GM23338 (cell line): ENCODE data around the gene KLHDC8B. TPM values are rescaled to one million over a fixed set of nuclear protein-coding genes. Genes with fewer than 3 reads are reported as not detected.
A peak's percentile ranks its signal among the peaks of the same experiment; 100 is the strongest.

Experiments used
- ATAC-seq: fragments of 200-7000 bp; cut with Tn5 transposase; 3 replicates; pipeline ENCODE4 v1.9.1; 2020
- DNase-seq: peaks from one replicate; pipeline ENCODE4 v3.0.0-alpha.2; 2015; ENCODE audit warnings: low spot score
- H2AFZ ChIP-seq: fragments of 200-600 bp; sonication (generic); 2 replicates; pipeline ENCODE4 v1.8.0; 2016; ENCODE audit warnings: antibody characterized with exemption, mild to moderate bottlenecking, moderate library complexity
- H3F3A ChIP-seq: fragments of 200-600 bp; sonication (generic); replicated peaks from 2 replicates; pipeline ENCODE4 v1.8.0; 2017; ENCODE audit warnings: antibody characterized with exemption, mixed run types, low read depth
- H3K27ac ChIP-seq: fragments of 200-600 bp; sonication (generic); 2 replicates; pipeline ENCODE4 v1.6.1; 2016; ENCODE audit warnings: low read depth
- H3K27me3 ChIP-seq: fragments of 200-600 bp; sonication (generic); 2 replicates; pipeline ENCODE4 v1.8.0; 2016; ENCODE audit warnings: mild to moderate bottlenecking, mixed run types, moderate library complexity; ENCODE audit not compliant: insufficient read depth
- H3K36me3 ChIP-seq: fragments of 200-600 bp; sonication (generic); 2 replicates; pipeline ENCODE4 v1.8.0; 2016; ENCODE audit warnings: mild to moderate bottlenecking; ENCODE audit not compliant: insufficient read depth
- H3K4me1 ChIP-seq: fragments of 200-600 bp; sonication (generic); 2 replicates; pipeline ENCODE4 v1.8.0; 2016; ENCODE audit warnings: mild to moderate bottlenecking, moderate library complexity; ENCODE audit not compliant: insufficient read depth
- H3K4me2 ChIP-seq: fragments of 200-600 bp; sonication (generic); 2 replicates; pipeline ENCODE4 v1.7.1; 2017; ENCODE audit warnings: mixed run types
- H3K4me3 ChIP-seq: fragments of 200-600 bp; sonication (generic); 2 replicates; pipeline ENCODE4 v1.6.1; 2016; ENCODE audit warnings: mixed run types
- H3K79me2 ChIP-seq: fragments of 200-600 bp; sonication (generic); replicated peaks from 2 replicates; pipeline ENCODE4 v1.8.0; 2017; ENCODE audit warnings: mild to moderate bottlenecking; ENCODE audit not compliant: insufficient read depth
- H3K9me2 ChIP-seq: fragments of 200-600 bp; sonication (generic); 2 replicates; pipeline ENCODE4 v1.8.0; 2017; ENCODE audit not compliant: insufficient read depth
- H4K20me1 ChIP-seq: fragments of 200-600 bp; sonication (generic); replicated peaks from 2 replicates; pipeline ENCODE4 v1.8.0; 2017; ENCODE audit warnings: mild to moderate bottlenecking; ENCODE audit not compliant: insufficient read depth
- H3K27ac Mint-ChIP-seq: 2 replicates; pipeline ENCODE4 v1.8.0; 2020; ENCODE audit warnings: inconsistent platforms, mild to moderate bottlenecking, moderate library complexity, mixed read lengths
- H3K27me3 Mint-ChIP-seq: 3 replicates; pipeline ENCODE4 v1.8.0; 2022; ENCODE audit warnings: low read depth, mild to moderate bottlenecking, moderate library complexity, mixed read lengths, inconsistent platforms; ENCODE audit not compliant: insufficient read depth, poor library complexity
- H3K36me3 Mint-ChIP-seq: 3 replicates; pipeline ENCODE4 v1.8.0; 2021; ENCODE audit warnings: low read depth, mild to moderate bottlenecking, inconsistent platforms, moderate library complexity, mixed read lengths
- H3K4me1 Mint-ChIP-seq: 3 replicates; pipeline ENCODE4 v1.8.0; 2020; ENCODE audit warnings: mild to moderate bottlenecking, inconsistent platforms, mixed read lengths
- H3K4me3 Mint-ChIP-seq: 3 replicates; pipeline ENCODE4 v1.8.0; 2021; ENCODE audit warnings: moderate library complexity, mild to moderate bottlenecking, inconsistent platforms, mixed read lengths
- H3K9me3 Mint-ChIP-seq: 3 replicates; pipeline ENCODE4 v1.8.0; 2020; ENCODE audit warnings: moderate library complexity, mild to moderate bottlenecking, inconsistent platforms, mixed read lengths
- CTCF ChIP-seq, 2 experiments: fragments of 200-600 bp in 1 of 2; sonication (generic) in 1 of 2; conservative IDR thresholded peaks; 2 replicates each; pipeline versions ENCODE4 v1.5.1 to v1.6.1; 2016 to 2017; ENCODE audit warnings: antibody characterized with exemption in 2 of 2, low read depth in 2 of 2, mild to moderate bottlenecking in 2 of 2, moderate library complexity in 1 of 2
- EZH2 ChIP-seq: fragments of 200-600 bp; sonication (generic); IDR thresholded peaks from one replicate; pipeline ENCODE4 v1.8.0; 2017; ENCODE audit warnings: antibody characterized with exemption, mild to moderate bottlenecking, low read depth; ENCODE audit not compliant: unreplicated experiment
- NANOG ChIP-seq: IDR thresholded peaks from 2 replicates; pipeline ENCODE4 v1.6.1; 2016; ENCODE audit warnings: antibody characterized with exemption, borderline replicate concordance
- ZNF114 ChIP-seq: fragments of 250-450 bp; sonication (Bioruptor Pico); IDR thresholded peaks from 2 replicates; pipeline ENCODE4 v1.5.0; 2020; ENCODE audit warnings: mild to moderate bottlenecking, moderate library complexity
- ZNF331 ChIP-seq: fragments of 250-450 bp; sonication (Bioruptor Pico); IDR thresholded peaks from 2 replicates; pipeline ENCODE4 v1.5.0; 2020; ENCODE audit warnings: low read depth, mild to moderate bottlenecking, moderate library complexity
- ZNF462 ChIP-seq: fragments of 250-450 bp; sonication (Bioruptor Pico); IDR thresholded peaks from 2 replicates; pipeline ENCODE4 v1.5.0; 2020; ENCODE audit warnings: mild to moderate bottlenecking, moderate library complexity
- polyA plus RNA-seq: library from polyadenylated mRNA; unstranded; fragments of >200 nt; fragmentation: Nextera tagmentation; extraction: Ambion mirVana; gene quantifications from 2 replicates; pipeline ENCODE4 v1.2.1, GENCODE V29; 2016
- total RNA-seq: library from RNA; depleted of rRNA; stranded (reverse); fragments of >200 nt; shearing (Covaris generic); gene quantifications from 2 replicates; pipeline ENCODE4 v1.2.3, GENCODE V29; 2014

Gene KLHDC8B
- total and polyA plus RNA-seq, 2 experiments from 2014 or later = 4.7 to 11.1 TPM

GRCh38 chr3:49199239-49199899, 28.0 kb downstream of the KLHDC8B start (continued):
- no peak for TF ChIP-seq CTCF (conservative IDR thresholded peaks at IDR 0.05; ENCODE audit: low read depth in 2 of 2)
- TF ChIP-seq NANOG = no peak
- TF ChIP-seq ZNF331 (CRISPR knock-in tag) = no peak
- no peak for TF ChIP-seq ZNF462 (CRISPR knock-in tag)

GRCh38 chr3:49199900-49200281, 28.5 kb downstream of the KLHDC8B start:
- peaks cover 5% of the 10 kb centered on the region for H3K27me3 Mint-ChIP-seq
- no peaks in the 10 kb centered on the region for H4K20me1 ChIP-seq
- no peaks in the 10 kb centered on the region for H3K36me3 Mint-ChIP-seq
- no peaks in the 10 kb centered on the region for H3K4me1 ChIP-seq
- peaks cover 9% of the 10 kb centered on the region for H3K9me3 Mint-ChIP-seq
- H3K4me1 Mint-ChIP-seq = no peaks in the 10 kb centered on the region
- H3F3A ChIP-seq = no peaks in the 10 kb centered on the region
- no peak for ATAC-seq
- H3K27ac ChIP-seq = no peak overlapping the region
- H3K79me2 ChIP-seq = no peaks in the 10 kb centered on the region
- H3K27ac Mint-ChIP-seq = no peak overlapping the region
- TF ChIP-seq ZNF114 (CRISPR knock-in tag) = no peak
- TF ChIP-seq EZH2 = no peak
- H3K9me2 ChIP-seq = no peaks in the 10 kb centered on the region
- H3K4me2 ChIP-seq = peak overlapping the region; percentile 68
- no peaks in the 10 kb centered on the region; the same call in 1 of the 2 replicates for H3K27me3 ChIP-seq
- H2AFZ ChIP-seq = peak overlapping the region; percentile 89
- H3K4me3 ChIP-seq = peak overlapping the region; percentile 45
- no peak for DNase-seq
- no peak overlapping the region for H3K4me3 Mint-ChIP-seq
- H3K36me3 ChIP-seq = no peaks in the 10 kb centered on the region
